HG02884 (cell line): ENCODE measurements around the gene OR7G2.

Experiments
- ATAC-seq: cut with Tn5 transposase; IDR thresholded peaks from one replicate; pipeline ENCODE4 v1.9.1; 2021; ENCODE audit warnings: mild to moderate bottlenecking, moderate library complexity; ENCODE audit not compliant: unreplicated experiment

The OR7G2 gene

GRCh38 chr19:9107375-9107774 is at the start of gene OR7G2:
TSS of gene OR7G2 (minus strand) at chr19:9107475. CDS start at chr19:9103243, 4,232 bp downstream.
- no peak for ATAC-seq

GRCh38 chr19:9156304-9156703 is 49.0 kb upstream of the OR7G2 start:
- ATAC-seq = no peak

- ATAC-seq = no peak
Observed at GRCh38 chr19:9155591-9155990, 48.3 kb upstream of the OR7G2 start.

- ATAC-seq = no peak
Observed at GRCh38 chr19:9151367-9151766, 44.1 kb upstream of the OR7G2 start.

GRCh38 chr19:9150650-9151049 is 43.4 kb upstream of the OR7G2 start:
- no peak for ATAC-seq

GRCh38 chr19:9149997-9150396 is 42.7 kb upstream of the OR7G2 start:
- ATAC-seq = no peak

GRCh38 chr19:9148697-9149096 is 41.4 kb upstream of the OR7G2 start:
- no peak for ATAC-seq

GRCh38 chr19:9146882-9147281 is 39.6 kb upstream of the OR7G2 start:
- ATAC-seq = no peak

GRCh38 chr19:9144920-9145319 is 37.6 kb upstream of the OR7G2 start:
- no peak for ATAC-seq

GRCh38 chr19:9140159-9140874 is 33.0 kb upstream of the OR7G2 start, which contains the start of gene ZNF317:
TSS of gene ZNF317 (plus strand) at chr19:9140397. CDS start at chr19:9156017, 15,620 bp downstream.
- ATAC-seq = peak; percentile 88

GRCh38 chr19:9139609-9140158 is 32.4 kb upstream of the OR7G2 start:
- ATAC-seq = no peak

- no peak for ATAC-seq
Observed at GRCh38 chr19:9132422-9132821, 25.1 kb upstream of the OR7G2 start.

GRCh38 chr19:9130965-9131364 is 23.7 kb upstream of the OR7G2 start:
- no peak for ATAC-seq

- ATAC-seq = no peak
Observed at GRCh38 chr19:9128171-9128570, 20.9 kb upstream of the OR7G2 start.

- no peak for ATAC-seq
Observed at GRCh38 chr19:9126900-9127405, 19.7 kb upstream of the OR7G2 start, which contains the start of gene OR7G3. TSS of gene OR7G3 (minus strand) at chr19:9126950. CDS start at chr19:9126950, 0 bp downstream.

- no peak for ATAC-seq
Observed at GRCh38 chr19:9116547-9116946, 9.3 kb upstream of the OR7G2 start.

- no peak for ATAC-seq
Observed at GRCh38 chr19:9115307-9115813, 8.1 kb upstream of the OR7G2 start, which contains the start of gene OR7G1. TSS of gene OR7G1 (minus strand) at chr19:9115763. CDS start at chr19:9115763, 0 bp downstream.

GRCh38 chr19:9109959-9110358 is 2.7 kb upstream of the OR7G2 start:
- ATAC-seq = no peak

- ATAC-seq = no peak
Observed at GRCh38 chr19:9086761-9087160, 20.5 kb downstream of the OR7G2 start, which contains the start of gene OR1M1. TSS of gene OR1M1 (plus strand) at chr19:9087061. CDS start at chr19:9093245, 6,184 bp downstream.

- no peak for ATAC-seq
Observed at GRCh38 chr19:9078651-9079050, 28.6 kb downstream of the OR7G2 start.

- no peak for ATAC-seq
Observed at GRCh38 chr19:9076901-9077300, 30.4 kb downstream of the OR7G2 start.
